K562 (cell line): ENCODE results near the gene NRROS. TPM values are rescaled to one million over a fixed set of nuclear protein-coding genes. Genes with fewer than 3 reads are reported as not detected.

ENCODE experiments used
- ATAC-seq: fragments of 200-7000 bp; cut with Tn5 transposase; 3 replicates; pipeline ENCODE4 v1.9.1; 2020; ENCODE audit warnings: moderate library complexity
- BruUV-seq: library from RNA; stranded (reverse); fragments of 400-500 nt; replicated peaks from 2 replicates; lab custom pipeline; 2021; lab: Mats Ljungman, UMichigan
- CTCF ChIA-PET: fragments of 300-600 bp; formaldehyde crosslinking; extraction: SDS; loops from one replicate; lab custom pipeline; 2021; ENCODE audit warnings: low intra/inter-chr PET ratio; lab: Yijun Ruan, JAX
- POLR2A ChIA-PET: fragments of 300-600, 350-650 bp; sonication (Branson Sonifier 250); formaldehyde crosslinking; extraction: SDS; loops from one replicate; lab custom pipeline; 2021; ENCODE audit warnings: antibody characterized with exemption, inconsistent platforms; lab: Yijun Ruan, JAX
- DNase-seq, 4 experiments: peaks; one replicate each; pipeline versions ENCODE4 v3.0.0 to v3.0.0-alpha.2; 2011 to 2018; ENCODE audit warnings: low spot score in 3 of 4, mixed read lengths in 3 of 4; ENCODE audit errors: extremely low read depth in 1 of 4
- FAIRE-seq: peaks from 2 replicates; lab custom pipeline; 2011; peaks lifted over from hg19 to GRCh38; lab: Jason Lieb, UNC
- H2AFZ ChIP-seq: 2 replicates; pipeline ENCODE4 v1.6.0; 2011; ENCODE audit warnings: low read depth, low read length, control low read depth, inconsistent platforms
- H3K27ac ChIP-seq: fragments of 200-600 bp; 3 replicates; pipeline ENCODE4 v1.8.0; 2011; ENCODE audit warnings: low read depth, mild to moderate bottlenecking, control low read depth, inconsistent platforms, low read length, moderate library complexity, mixed read lengths; ENCODE audit errors: extremely low read depth
- H3K27me3 ChIP-seq, 2 experiments: fragments of 300-600 bp in 1 of 2; 2 replicates in 1 of 2; 3 replicates in 1 of 2; pipeline versions ENCODE4 v1.6.0 to v1.8.0; 2011; ENCODE audit warnings: inconsistent platforms in 2 of 2, low read length in 2 of 2, mild to moderate bottlenecking in 1 of 2, mixed read lengths in 1 of 2, moderate library complexity in 1 of 2; ENCODE audit not compliant: control insufficient read depth in 2 of 2, insufficient read depth in 2 of 2
- H3K36me3 ChIP-seq: fragments of 300-600 bp; 3 replicates; pipeline ENCODE4 v1.8.0; 2011; ENCODE audit warnings: mild to moderate bottlenecking, low read length, inconsistent platforms; ENCODE audit not compliant: control insufficient read depth, insufficient read depth
- H3K4me1 ChIP-seq, 2 experiments: fragments of 200-600 bp in 1 of 2; replicated peaks in 1 of 2; 2 replicates in 1 of 2; 3 replicates in 1 of 2; pipeline versions ENCODE4 v1.5.1 to v1.8.0; 2011; ENCODE audit warnings: inconsistent platforms in 2 of 2, low read length in 2 of 2, mild to moderate bottlenecking in 1 of 2, mixed read lengths in 1 of 2, moderate library complexity in 1 of 2; ENCODE audit not compliant: control insufficient read depth in 2 of 2, insufficient read depth in 2 of 2
- H3K4me2 ChIP-seq: 2 replicates; pipeline ENCODE4 v1.6.1; 2011; ENCODE audit warnings: low read length, control low read depth, inconsistent platforms, mixed read lengths; ENCODE audit not compliant: insufficient read depth
- H3K4me3 ChIP-seq: fragments of 200-600 bp; sonication (generic), shearing (Covaris generic); 2 replicates; pipeline ENCODE4 v1.5.1; 2016; ENCODE audit warnings: control low read depth, inconsistent platforms
- H3K79me2 ChIP-seq: fragments of 200-600 bp; 3 replicates; pipeline ENCODE4 v1.8.0; 2011; ENCODE audit warnings: low read length, inconsistent platforms; ENCODE audit not compliant: control insufficient read depth, insufficient read depth
- H3K9ac ChIP-seq, 2 experiments: 2 replicates each; pipeline versions ENCODE4 v1.6.0 to v1.6.1; 2011; ENCODE audit warnings: low read depth in 2 of 2, low read length in 2 of 2, control low read depth in 1 of 2, inconsistent platforms in 1 of 2, mild to moderate bottlenecking in 1 of 2, mixed read lengths in 1 of 2; ENCODE audit not compliant: insufficient read depth in 1 of 2
- H3K9me1 ChIP-seq: one replicate; pipeline ENCODE4 v1.6.0; 2011; ENCODE audit warnings: inconsistent platforms, mild to moderate bottlenecking, low read length, moderate library complexity; ENCODE audit not compliant: control insufficient read depth, insufficient read depth
- H3K9me3 ChIP-seq: replicated peaks from 2 replicates; pipeline ENCODE4 v1.5.1; 2011; ENCODE audit warnings: low read depth, low read length, inconsistent platforms; ENCODE audit not compliant: control insufficient read depth, insufficient read depth
- H4K20me1 ChIP-seq: replicated peaks from 2 replicates; pipeline ENCODE4 v1.6.1; 2011; ENCODE audit warnings: low read length, inconsistent platforms, mixed read lengths; ENCODE audit not compliant: control insufficient read depth, insufficient read depth
- CREBBP ChIP-seq: IDR thresholded peaks from one replicate; pipeline ENCODE4 v1.6.1; 2012; ENCODE audit warnings: low read depth, mild to moderate bottlenecking, control low read depth, inconsistent platforms, low read length
- HDAC6 ChIP-seq: IDR thresholded peaks from 2 replicates; pipeline ENCODE4 v1.6.1; 2012; ENCODE audit warnings: low read depth, mild to moderate bottlenecking, control low read depth, inconsistent platforms, low read length, moderate library complexity
- NUFIP1 ChIP-seq: fragments of 450-650 bp; IDR thresholded peaks from 2 replicates; pipeline ENCODE4 v1.6.1; 2018; ENCODE audit not compliant: partially characterized antibody
- PCBP1 ChIP-seq: fragments of 200-400 bp; formaldehyde crosslinking; IDR thresholded peaks from 2 replicates; pipeline ENCODE4 v1.6.1; 2018; ENCODE audit warnings: mild to moderate bottlenecking, low read depth, low read length; ENCODE audit not compliant: poor library complexity, severe bottlenecking
- PHF8 ChIP-seq: fragments of 200-600 bp; sonication (generic); IDR thresholded peaks from 2 replicates; pipeline ENCODE4 v1.6.1; 2012; ENCODE audit warnings: mixed run types, mild to moderate bottlenecking, inconsistent platforms, low read length, moderate library complexity, borderline replicate concordance
- PTTG1 ChIP-seq: fragments of 450-650 bp; IDR thresholded peaks from 2 replicates; pipeline ENCODE4 v1.6.1; 2016; ENCODE audit warnings: low read depth, mild to moderate bottlenecking, missing genetic modification characterization, missing compliant biosample characterization
- TAF7 ChIP-seq: fragments of 450-650 bp; IDR thresholded peaks from 2 replicates; pipeline ENCODE4 v1.6.1; 2016; ENCODE audit warnings: missing genetic modification characterization, missing compliant biosample characterization
- ZBTB7A ChIP-seq: IDR thresholded peaks from 2 replicates; pipeline ENCODE4 v1.6.1; 2011; ENCODE audit warnings: low read depth, mild to moderate bottlenecking, low read length, moderate library complexity, borderline replicate concordance; ENCODE audit not compliant: control insufficient read depth
- ZNF212 ChIP-seq: fragments of 450-650 bp; formaldehyde crosslinking; IDR thresholded peaks from 2 replicates; pipeline ENCODE4 v1.4.0; 2020; ENCODE audit warnings: mild to moderate bottlenecking
- ZNF217 ChIP-seq: sonication (generic); formaldehyde crosslinking; IDR thresholded peaks from 2 replicates; pipeline ENCODE4 v1.8.0; 2022; ENCODE audit warnings: mild to moderate bottlenecking, missing genetic modification reagents
- ZNF347 ChIP-seq: fragments of 450-650 bp; formaldehyde crosslinking; IDR thresholded peaks from 2 replicates; pipeline ENCODE4 v1.4.0; 2020; ENCODE audit warnings: low read depth, mild to moderate bottlenecking, moderate library complexity
- ZNF561 ChIP-seq: fragments of 450-650 bp; formaldehyde crosslinking; conservative IDR thresholded peaks from 2 replicates; pipeline ENCODE4 v1.4.0; 2020; ENCODE audit warnings: mild to moderate bottlenecking, moderate library complexity
- WGBS: fragments of 100-300 bp; shearing (Covaris generic); methylation state at CpG from one replicate; pipeline ENCODE4 v1.1.6; 2016; ENCODE audit warnings: low coverage, mixed read lengths; ENCODE audit not compliant: insufficient coverage; ENCODE audit errors: missing lambda C conversion rate; 5-methylcytosine and 5-hydroxymethylcytosine counted together
- in situ Hi-C: fragments of 300-500 bp; cut with MboI; formaldehyde crosslinking; loops from 4 replicates; pipeline ENCODE4 v1.15.0; 2018; ENCODE audit warnings: inconsistent platforms, mixed read lengths
- intact Hi-C: fragments of 100-400 bp; cut with micrococcal nuclease; formaldehyde crosslinking; loops from 2 replicates; pipeline ENCODE4 v1.14.2; 2022
- polyA plus RNA-seq, 8 experiments: library from polyadenylated mRNA; depleted of rRNA in 4 of 8; stranded (reverse) in 5 of 8; unstranded in 3 of 8; fragments of >200 nt; fragmentation: Nextera tagmentation in 2 of 8; fragmentation: Illumina TruSeq in 1 of 8; extraction: Ambion mirVana in 2 of 8; extraction: Trizol in 1 of 8; gene quantifications; 2 replicates each; pipeline versions ENCODE4 v1.2.1 to v1.2.3, GENCODE V29; 2011 to 2014; ENCODE audit warnings: inconsistent platforms in 1 of 8, missing spikeins in 1 of 8
- total RNA-seq, 7 experiments: library from RNA; depleted of rRNA in 6 of 7; stranded (reverse); fragments of >200 nt in 6 of 7; fragmentation: Illumina TruSeq in 2 of 7; extraction: Trizol in 2 of 7; gene quantifications; 2 replicates each; pipeline versions ENCODE4 v1.2.1 to v1.2.3, GENCODE V29; 2011 to 2021; ENCODE audit warnings: low replicate concordance in 1 of 7
- TF ChIP-seq, protein P1 (sequence below), 2 experiments: fragments of 450-650 bp; formaldehyde crosslinking in 1 of 2; IDR thresholded peaks; 2 replicates each; pipeline versions ENCODE4 v1.4.0 to v1.6.1; 2014 to 2020; ENCODE audit warnings: mild to moderate bottlenecking in 2 of 2, borderline replicate concordance in 1 of 2, low read depth in 1 of 2
- TF ChIP-seq, protein P2 (sequence below), 3 experiments: fragments of 200-800 bp in 1 of 3; sonication (Bioruptor generic) in 1 of 3; sonication (generic) in 1 of 3; formaldehyde crosslinking in 1 of 3; IDR thresholded peaks; 2 replicates each; pipeline versions ENCODE4 v1.6.1 to v1.8.0; 2016 to 2022; ENCODE audit warnings: mild to moderate bottlenecking in 2 of 3, missing compliant biosample characterization in 2 of 3, missing genetic modification characterization in 2 of 3, missing genetic modification reagents in 1 of 3

Gene NRROS
- total and polyA plus RNA-seq, 9 of the 15 experiments (the other 6 are each of a cell fraction or from before 2014, with no cell fraction given), result 0.34 to 13.8 (median 3.8) TPM

DNA sequence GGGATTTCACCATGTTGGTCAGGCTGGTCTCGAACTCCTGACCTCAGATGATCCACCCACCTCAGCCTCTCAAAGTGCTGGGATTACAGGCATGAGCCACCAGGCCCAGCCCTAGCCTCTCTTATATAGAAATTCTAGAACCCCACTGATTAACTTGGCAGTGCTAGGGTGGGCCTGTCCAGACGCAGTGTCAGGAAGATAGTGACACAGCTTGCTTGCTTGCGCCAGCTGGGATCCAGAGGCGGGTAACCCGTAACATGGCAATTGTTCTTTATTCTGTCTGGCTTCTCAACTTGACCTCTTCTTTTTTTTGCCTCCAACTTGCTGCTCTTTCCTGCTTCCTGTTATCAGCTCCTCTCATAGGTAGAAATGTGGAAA is 56.3 kb downstream of the NRROS start:
- no peaks in the 10 kb centered on the region for H3K36me3 ChIP-seq
- peaks cover 3 to 9% of the 10 kb centered on the region in 2 experiments; a peak in 3 of 5 replicates for H3K4me1 ChIP-seq
- 75% methylated on average over 5 of the region's 5 CpGs for WGBS
- ChIA-PET POLR2A (no interaction called here), CTCF (no interaction called here)
- 0 out of 2 replicates have a peak, but pooled peaks cover 2% of the 10 kb centered on the region for H3K9me3 ChIP-seq
- no peak for FAIRE-seq
- no TSS peak for BruUV-seq
- no peaks in the 10 kb centered on the region for H3K79me2 ChIP-seq
- H3K27ac ChIP-seq, result no peak overlapping the region
- ATAC-seq, result no peak
- TF ChIP-seq TAF7 (no peak), PTTG1 (tag) (no peak), PHF8 (no peak), NUFIP1 (no peak), HDAC6 (no peak), PCBP1 (no peak), ZNF212 (CRISPR knock-in tag) (no peak), CREBBP (no peak), ZNF347 (no peak), ZNF561 (CRISPR knock-in tag) (no peak), ZBTB7A (no peak), ZNF217 (CRISPR knock-in tag) (no peak)
- TF ChIP-seq, protein P1, sequence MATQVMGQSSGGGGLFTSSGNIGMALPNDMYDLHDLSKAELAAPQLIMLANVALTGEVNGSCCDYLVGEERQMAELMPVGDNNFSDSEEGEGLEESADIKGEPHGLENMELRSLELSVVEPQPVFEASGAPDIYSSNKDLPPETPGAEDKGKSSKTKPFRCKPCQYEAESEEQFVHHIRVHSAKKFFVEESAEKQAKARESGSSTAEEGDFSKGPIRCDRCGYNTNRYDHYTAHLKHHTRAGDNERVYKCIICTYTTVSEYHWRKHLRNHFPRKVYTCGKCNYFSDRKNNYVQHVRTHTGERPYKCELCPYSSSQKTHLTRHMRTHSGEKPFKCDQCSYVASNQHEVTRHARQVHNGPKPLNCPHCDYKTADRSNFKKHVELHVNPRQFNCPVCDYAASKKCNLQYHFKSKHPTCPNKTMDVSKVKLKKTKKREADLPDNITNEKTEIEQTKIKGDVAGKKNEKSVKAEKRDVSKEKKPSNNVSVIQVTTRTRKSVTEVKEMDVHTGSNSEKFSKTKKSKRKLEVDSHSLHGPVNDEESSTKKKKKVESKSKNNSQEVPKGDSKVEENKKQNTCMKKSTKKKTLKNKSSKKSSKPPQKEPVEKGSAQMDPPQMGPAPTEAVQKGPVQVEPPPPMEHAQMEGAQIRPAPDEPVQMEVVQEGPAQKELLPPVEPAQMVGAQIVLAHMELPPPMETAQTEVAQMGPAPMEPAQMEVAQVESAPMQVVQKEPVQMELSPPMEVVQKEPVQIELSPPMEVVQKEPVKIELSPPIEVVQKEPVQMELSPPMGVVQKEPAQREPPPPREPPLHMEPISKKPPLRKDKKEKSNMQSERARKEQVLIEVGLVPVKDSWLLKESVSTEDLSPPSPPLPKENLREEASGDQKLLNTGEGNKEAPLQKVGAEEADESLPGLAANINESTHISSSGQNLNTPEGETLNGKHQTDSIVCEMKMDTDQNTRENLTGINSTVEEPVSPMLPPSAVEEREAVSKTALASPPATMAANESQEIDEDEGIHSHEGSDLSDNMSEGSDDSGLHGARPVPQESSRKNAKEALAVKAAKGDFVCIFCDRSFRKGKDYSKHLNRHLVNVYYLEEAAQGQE (IDR thresholded peaks at IDR 0.05; ENCODE audit: borderline replicate concordance), result no peak
- TF ChIP-seq, protein P1 (CRISPR knock-in tag; IDR thresholded peaks at IDR 0.05; ENCODE audit: low read depth), result no peak
- TF ChIP-seq, protein P2, sequence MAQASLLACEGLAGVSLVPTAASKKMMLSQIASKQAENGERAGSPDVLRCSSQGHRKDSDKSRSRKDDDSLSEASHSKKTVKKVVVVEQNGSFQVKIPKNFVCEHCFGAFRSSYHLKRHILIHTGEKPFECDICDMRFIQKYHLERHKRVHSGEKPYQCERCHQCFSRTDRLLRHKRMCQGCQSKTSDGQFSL (CRISPR knock-in tag; IDR thresholded peaks at IDR 0.05), result no peak
- TF ChIP-seq, protein P2 (tag; IDR thresholded peaks at IDR 0.05), result no peak
- H2AFZ ChIP-seq, result no peak overlapping the region
- no peaks in the 10 kb centered on the region for H4K20me1 ChIP-seq
- intact Hi-C loops (no loop called here), in situ Hi-C loops (no loop called here)
- no peak overlapping the region for H3K9ac ChIP-seq
- no peak overlapping the region for H3K4me3 ChIP-seq
- no peaks in the 10 kb centered on the region for H3K27me3 ChIP-seq
- no peak overlapping the region for H3K4me2 ChIP-seq
- no peak for DNase-seq
- H3K9me1 ChIP-seq, result no peaks in the 10 kb centered on the region
